ENCODE results near the gene DUSP9. TPM values are rescaled to one million over a fixed set of nuclear protein-coding genes. Genes with fewer than 3 reads are reported as not detected.

Gene DUSP9
- total RNA-seq, 1 experiment from 2014 or later = not detected

DNA sequence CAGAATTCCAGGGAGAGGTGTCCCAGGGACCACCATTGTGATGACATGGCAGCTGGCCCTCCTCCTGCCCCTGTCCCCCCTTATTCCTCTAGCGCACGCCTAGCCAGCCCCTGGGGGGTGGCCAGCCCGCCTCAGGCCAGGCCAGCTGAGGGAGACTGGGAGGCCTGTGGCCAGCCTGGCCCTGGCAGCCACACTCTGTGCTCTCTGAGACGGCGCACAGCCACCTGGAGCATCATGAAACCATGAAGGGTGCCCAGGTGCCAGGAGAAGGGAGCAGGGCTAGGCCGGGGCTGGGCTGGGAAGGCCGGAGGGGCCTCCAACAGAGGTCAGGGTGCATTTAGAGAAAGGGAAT lies 14.4 kb upstream of the DUSP9 start:
- no peak overlapping the region for H3K4me3 ChIP-seq (ENCODE audit: low read length)
- H3K9me2 ChIP-seq (replicated peaks; ENCODE audit: insufficient read depth, low read length) = no peaks in the 10 kb centered on the region
- H3K4me1 ChIP-seq (ENCODE audit: low read length) = no peaks in the 10 kb centered on the region
- no peaks in the 10 kb centered on the region for H3K9me3 ChIP-seq (ENCODE audit: low read length)
- no peak overlapping the region for H3K9ac ChIP-seq (ENCODE audit: low read length)
- H3K27ac ChIP-seq (ENCODE audit: low read length) = no peak overlapping the region
- DNase-seq = no peak
- no peaks in the 10 kb centered on the region for H3K27me3 ChIP-seq (ENCODE audit: low read length)
- no peak overlapping the region for H2AFZ ChIP-seq (ENCODE audit: low read length)
- H3K4me2 ChIP-seq (ENCODE audit: low read depth, low read length, poor library complexity, severe bottlenecking) = no peak overlapping the region
- H3K36me3 ChIP-seq (ENCODE audit: insufficient read depth, low read length) = no peaks in the 10 kb centered on the region
- no peaks in the 10 kb centered on the region for H4K20me1 ChIP-seq (ENCODE audit: insufficient read depth, low read depth, low read length)
- no peaks in the 10 kb centered on the region for H3K79me2 ChIP-seq (ENCODE audit: low read length)

DNA sequence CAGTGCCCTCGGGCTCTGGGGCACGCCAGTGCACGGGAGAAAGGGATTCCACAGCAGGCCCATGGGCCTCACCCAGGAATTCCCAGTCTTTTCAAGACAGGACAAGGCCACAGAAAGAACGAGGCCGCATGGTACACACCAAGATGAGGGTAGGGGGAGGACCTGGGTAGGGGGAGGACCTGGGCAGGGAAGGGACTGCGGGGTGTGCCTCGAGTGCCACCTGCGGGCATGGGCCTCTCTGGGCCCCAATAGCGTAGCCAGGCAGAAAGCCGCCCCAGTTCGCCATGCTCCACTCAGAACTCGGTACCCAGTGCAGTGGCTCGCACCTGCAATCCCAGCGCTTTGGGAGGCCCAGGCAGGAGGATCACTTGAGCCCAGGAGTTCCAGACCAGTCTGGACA lies 14.0 kb upstream of the DUSP9 start:
- H3K79me2 ChIP-seq (ENCODE audit: low read length) = no peaks in the 10 kb centered on the region
- no peak overlapping the region for H3K4me3 ChIP-seq (ENCODE audit: low read length)
- H3K4me1 ChIP-seq (ENCODE audit: low read length) = no peaks in the 10 kb centered on the region
- H3K9me2 ChIP-seq (replicated peaks; ENCODE audit: insufficient read depth, low read length) = no peaks in the 10 kb centered on the region
- no peak overlapping the region for H3K9ac ChIP-seq (ENCODE audit: low read length)
- no peak overlapping the region for H2AFZ ChIP-seq (ENCODE audit: low read length)
- no peaks in the 10 kb centered on the region for H3K9me3 ChIP-seq (ENCODE audit: low read length)
- no peaks in the 10 kb centered on the region for H4K20me1 ChIP-seq (ENCODE audit: insufficient read depth, low read depth, low read length)
- no peak overlapping the region for H3K27ac ChIP-seq (ENCODE audit: low read length)
- no peaks in the 10 kb centered on the region for H3K36me3 ChIP-seq (ENCODE audit: insufficient read depth, low read length)
- no peak overlapping the region for H3K4me2 ChIP-seq (ENCODE audit: low read depth, low read length, poor library complexity, severe bottlenecking)
- no peaks in the 10 kb centered on the region for H3K27me3 ChIP-seq (ENCODE audit: low read length)
- DNase-seq = no peak

DNA sequence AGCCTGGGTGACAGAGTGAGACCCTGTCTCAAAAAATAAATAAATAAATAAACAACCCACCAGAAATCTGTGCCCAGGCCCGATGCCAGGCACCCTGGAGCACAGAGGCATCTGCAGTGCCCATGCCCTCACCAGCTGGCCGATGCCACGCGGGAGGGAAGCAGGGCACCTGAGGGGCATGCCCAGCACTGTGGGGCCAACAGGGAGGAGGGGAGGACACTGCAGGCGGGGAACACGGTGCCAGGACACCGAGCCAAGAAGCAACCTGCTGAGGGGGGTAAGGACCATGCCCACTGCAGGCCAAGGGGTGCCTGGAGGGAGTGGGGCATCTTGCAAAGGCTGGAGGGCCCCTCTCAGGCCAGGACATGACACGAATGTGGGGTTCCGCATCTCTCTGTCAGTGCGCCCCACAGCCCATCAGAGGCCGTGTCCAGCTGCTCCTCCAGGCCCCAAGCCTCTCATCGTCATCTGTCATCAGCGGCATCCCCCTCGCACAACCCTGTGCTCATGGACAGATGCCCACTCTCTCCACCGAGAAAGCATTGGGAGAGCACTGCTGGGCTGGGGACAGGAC lies 13.3 kb upstream of the DUSP9 start:
- Histone ChIP-seq H3K9me2 (replicated peaks; ENCODE audit: insufficient read depth, low read length) (no peaks in the 10 kb centered on the region), H3K4me1 (ENCODE audit: low read length) (no peaks in the 10 kb centered on the region), H3K36me3 (ENCODE audit: insufficient read depth, low read length) (no peaks in the 10 kb centered on the region), H3K4me3 (ENCODE audit: low read length) (no peak overlapping the region), H3K79me2 (ENCODE audit: low read length) (no peaks in the 10 kb centered on the region), H3K27me3 (ENCODE audit: low read length) (no peaks in the 10 kb centered on the region), H3K27ac (ENCODE audit: low read length) (no peak overlapping the region), H3K9ac (ENCODE audit: low read length) (no peak overlapping the region), H2AFZ (ENCODE audit: low read length) (no peak overlapping the region), H3K9me3 (ENCODE audit: low read length) (no peaks in the 10 kb centered on the region), H4K20me1 (ENCODE audit: insufficient read depth, low read depth, low read length) (no peaks in the 10 kb centered on the region), H3K4me2 (ENCODE audit: low read depth, low read length, poor library complexity, severe bottlenecking) (no peak overlapping the region)
- DNase-seq = no peak

DNA sequence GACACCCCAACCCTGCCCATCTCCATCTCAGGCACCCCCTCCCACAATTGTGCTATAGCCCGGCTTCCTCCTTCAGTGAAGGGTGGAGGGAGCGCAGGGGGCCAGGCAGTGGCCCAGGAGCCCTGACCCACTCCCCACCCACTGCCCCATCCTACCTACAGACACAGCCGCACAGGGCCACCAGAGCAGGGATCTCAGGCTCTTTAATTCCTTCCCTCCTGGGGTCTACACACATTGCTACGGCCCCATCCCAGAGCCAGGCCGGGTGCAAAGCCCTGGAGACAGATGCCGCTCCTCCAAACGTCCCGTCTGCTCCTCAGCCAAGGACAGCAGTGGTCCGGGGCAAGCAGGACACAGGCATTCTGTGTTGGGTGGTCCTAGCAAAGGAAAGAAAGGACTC lies 12.8 kb upstream of the DUSP9 start:
- no peak overlapping the region for H3K4me2 ChIP-seq (ENCODE audit: low read depth, low read length, poor library complexity, severe bottlenecking)
- H3K79me2 ChIP-seq (ENCODE audit: low read length) = no peaks in the 10 kb centered on the region
- no peaks in the 10 kb centered on the region for H3K4me1 ChIP-seq (ENCODE audit: low read length)
- no peaks in the 10 kb centered on the region for H3K36me3 ChIP-seq (ENCODE audit: insufficient read depth, low read length)
- no peaks in the 10 kb centered on the region for H4K20me1 ChIP-seq (ENCODE audit: insufficient read depth, low read depth, low read length)
- H3K9me3 ChIP-seq (ENCODE audit: low read length) = no peaks in the 10 kb centered on the region
- H3K9ac ChIP-seq (ENCODE audit: low read length) = no peak overlapping the region
- H3K4me3 ChIP-seq (ENCODE audit: low read length) = no peak overlapping the region
- no peak overlapping the region for H2AFZ ChIP-seq (ENCODE audit: low read length)
- no peaks in the 10 kb centered on the region for H3K27me3 ChIP-seq (ENCODE audit: low read length)
- H3K27ac ChIP-seq (ENCODE audit: low read length) = no peak overlapping the region
- no peaks in the 10 kb centered on the region for H3K9me2 ChIP-seq (replicated peaks; ENCODE audit: insufficient read depth, low read length)
- DNase-seq = no peak

DNA sequence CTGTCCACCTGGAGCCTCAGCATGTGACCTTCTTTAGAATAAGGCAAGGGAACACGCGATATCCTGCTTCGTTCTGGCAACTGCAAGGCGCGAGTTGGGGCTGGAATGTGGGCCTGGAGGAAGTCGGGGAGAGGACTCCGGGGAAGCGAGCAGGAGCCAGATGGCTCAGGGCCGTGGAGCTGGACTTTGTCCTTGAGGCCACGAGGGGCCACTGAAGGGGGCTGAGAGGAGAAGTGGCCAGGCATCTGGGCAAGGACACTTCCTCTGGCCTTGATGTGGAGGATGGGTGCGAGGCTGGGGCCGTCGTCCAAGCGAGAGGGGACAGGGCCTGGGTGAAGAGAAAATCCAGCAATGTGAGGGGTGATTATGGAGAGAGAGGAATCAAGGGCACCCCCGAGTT lies 12.2 kb upstream of the DUSP9 start:
- Histone ChIP-seq H3K9me3 (ENCODE audit: low read length) (no peaks in the 10 kb centered on the region), H3K9ac (ENCODE audit: low read length) (no peak overlapping the region), H3K36me3 (ENCODE audit: insufficient read depth, low read length) (no peaks in the 10 kb centered on the region), H3K79me2 (ENCODE audit: low read length) (no peaks in the 10 kb centered on the region), H3K4me2 (ENCODE audit: low read depth, low read length, poor library complexity, severe bottlenecking) (no peak overlapping the region), H3K4me3 (ENCODE audit: low read length) (no peak overlapping the region), H4K20me1 (ENCODE audit: insufficient read depth, low read depth, low read length) (no peaks in the 10 kb centered on the region), H3K27me3 (ENCODE audit: low read length) (no peaks in the 10 kb centered on the region), H3K27ac (ENCODE audit: low read length) (no peak overlapping the region), H2AFZ (ENCODE audit: low read length) (no peak overlapping the region), H3K9me2 (replicated peaks; ENCODE audit: insufficient read depth, low read length) (no peaks in the 10 kb centered on the region), H3K4me1 (ENCODE audit: low read length) (no peaks in the 10 kb centered on the region)
- no peak for DNase-seq

DNA sequence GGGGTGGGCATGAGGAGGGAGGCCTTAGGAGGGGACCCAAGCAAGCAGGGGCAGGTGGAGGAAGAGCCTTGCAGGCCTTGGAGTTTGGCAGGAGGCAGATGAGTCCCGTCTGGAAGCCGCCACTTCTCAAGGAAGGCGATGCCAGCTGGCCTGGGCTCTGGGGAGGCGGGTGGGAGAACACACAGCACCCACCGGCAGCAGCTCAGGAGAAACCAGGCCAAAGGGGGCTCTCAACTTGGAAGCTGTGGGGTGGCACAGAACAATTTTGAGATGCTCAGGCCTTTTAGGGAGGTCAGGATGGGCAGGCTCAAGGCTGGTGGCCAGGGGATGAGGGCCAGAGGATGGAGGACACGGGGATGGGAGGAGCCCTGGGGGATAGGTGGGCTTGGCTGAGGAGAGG lies 11.6 kb upstream of the DUSP9 start:
- H3K4me1 ChIP-seq (ENCODE audit: low read length) = no peaks in the 10 kb centered on the region
- no peaks in the 10 kb centered on the region for H3K9me2 ChIP-seq (replicated peaks; ENCODE audit: insufficient read depth, low read length)
- DNase-seq = no peak
- H3K79me2 ChIP-seq (ENCODE audit: low read length) = no peaks in the 10 kb centered on the region
- no peak overlapping the region for H2AFZ ChIP-seq (ENCODE audit: low read length)
- no peaks in the 10 kb centered on the region for H3K36me3 ChIP-seq (ENCODE audit: insufficient read depth, low read length)
- no peak overlapping the region for H3K27ac ChIP-seq (ENCODE audit: low read length)
- no peaks in the 10 kb centered on the region for H3K27me3 ChIP-seq (ENCODE audit: low read length)
- no peak overlapping the region for H3K4me2 ChIP-seq (ENCODE audit: low read depth, low read length, poor library complexity, severe bottlenecking)
- H3K4me3 ChIP-seq (ENCODE audit: low read length) = no peak overlapping the region
- H4K20me1 ChIP-seq (ENCODE audit: insufficient read depth, low read depth, low read length) = no peaks in the 10 kb centered on the region
- no peaks in the 10 kb centered on the region for H3K9me3 ChIP-seq (ENCODE audit: low read length)
- H3K9ac ChIP-seq (ENCODE audit: low read length) = no peak overlapping the region

DNA sequence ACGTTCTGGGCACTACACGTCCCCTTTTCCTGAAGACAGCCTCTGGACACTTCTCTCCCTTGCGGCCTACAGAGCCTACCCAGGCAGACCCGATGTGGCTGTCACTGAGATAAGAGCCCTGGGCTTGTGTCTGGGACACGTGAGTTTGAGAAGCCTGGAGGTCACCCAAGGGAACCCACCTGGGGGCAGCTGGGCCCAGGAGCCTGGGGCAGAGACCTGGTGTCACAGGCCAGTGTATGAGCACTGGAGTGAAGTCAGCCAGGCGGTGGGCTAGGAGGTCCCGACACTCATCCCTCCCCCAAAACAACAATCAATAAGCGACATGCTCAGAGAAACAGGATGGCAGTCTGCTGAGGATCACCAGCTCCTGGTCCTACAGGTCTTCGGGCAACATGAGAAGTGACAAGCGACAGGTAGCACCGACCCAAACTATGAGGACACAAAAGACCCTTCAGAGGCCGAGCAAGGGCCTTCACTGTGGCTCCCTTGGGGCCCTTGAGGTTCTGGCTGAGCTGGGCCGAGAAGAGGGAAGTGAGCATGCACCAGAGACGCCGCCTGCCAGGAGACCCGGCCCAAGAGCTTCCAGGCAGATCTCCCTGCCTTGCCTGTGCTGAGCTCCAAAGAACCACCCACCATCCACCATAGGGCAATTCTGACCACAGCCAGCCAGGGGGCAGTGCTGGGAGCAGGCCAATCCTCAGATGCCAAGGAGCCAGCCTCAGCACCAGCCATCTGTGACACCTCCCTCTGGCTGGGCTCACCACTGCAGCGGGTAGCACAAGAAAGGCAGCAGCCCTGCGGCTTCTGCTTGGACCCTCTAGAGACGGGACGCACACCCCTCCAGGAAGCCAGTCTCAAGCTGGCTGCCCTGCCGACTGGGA lies 11.0 kb upstream of the DUSP9 start:
- Histone ChIP-seq H3K27ac (ENCODE audit: low read length) (no peak overlapping the region), H3K9me3 (ENCODE audit: low read length) (no peaks in the 10 kb centered on the region), H3K36me3 (ENCODE audit: insufficient read depth, low read length) (no peaks in the 10 kb centered on the region), H3K79me2 (ENCODE audit: low read length) (no peaks in the 10 kb centered on the region), H3K4me1 (ENCODE audit: low read length) (no peaks in the 10 kb centered on the region), H2AFZ (ENCODE audit: low read length) (no peak overlapping the region), H3K4me3 (ENCODE audit: low read length) (no peak overlapping the region), H3K9me2 (replicated peaks; ENCODE audit: insufficient read depth, low read length) (no peaks in the 10 kb centered on the region), H4K20me1 (ENCODE audit: insufficient read depth, low read depth, low read length) (no peaks in the 10 kb centered on the region), H3K27me3 (ENCODE audit: low read length) (no peaks in the 10 kb centered on the region), H3K4me2 (ENCODE audit: low read depth, low read length, poor library complexity, severe bottlenecking) (no peak overlapping the region), H3K9ac (ENCODE audit: low read length) (no peak overlapping the region)
- peak; percentile 86 for DNase-seq

DNA sequence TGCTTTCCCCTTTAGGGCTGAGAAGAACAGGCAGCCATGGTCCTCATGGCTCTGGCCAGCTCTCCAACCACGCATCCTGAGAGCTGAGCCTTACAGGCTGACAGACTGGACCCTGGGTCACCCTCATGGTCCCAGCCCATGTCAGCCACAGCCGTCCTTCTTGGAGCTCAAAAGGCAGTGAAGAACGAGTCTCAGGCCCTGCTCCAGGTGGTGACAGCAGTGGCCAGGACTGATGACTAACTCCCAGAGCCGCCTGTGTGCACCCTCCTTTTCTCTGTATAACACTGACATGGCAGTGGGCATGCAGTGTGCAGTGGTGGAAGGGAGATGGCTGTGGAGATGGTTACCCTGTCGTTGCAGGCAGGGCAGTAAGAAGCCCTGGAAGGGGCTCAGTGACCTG lies 10.3 kb upstream of the DUSP9 start:
- no peak for DNase-seq

More for the DNA sequence above, 10.3 kb upstream of the DUSP9 start:
- H3K9me2 ChIP-seq (replicated peaks; ENCODE audit: insufficient read depth, low read length) = no peaks in the 10 kb centered on the region
- no peaks in the 10 kb centered on the region for H4K20me1 ChIP-seq (ENCODE audit: insufficient read depth, low read depth, low read length)
- no peaks in the 10 kb centered on the region for H3K9me3 ChIP-seq (ENCODE audit: low read length)
- no peaks in the 10 kb centered on the region for H3K79me2 ChIP-seq (ENCODE audit: low read length)
- H3K4me3 ChIP-seq (ENCODE audit: low read length) = no peak overlapping the region
- H3K36me3 ChIP-seq (ENCODE audit: insufficient read depth, low read length) = no peaks in the 10 kb centered on the region
- H3K9ac ChIP-seq (ENCODE audit: low read length) = no peak overlapping the region
- H3K27ac ChIP-seq (ENCODE audit: low read length) = no peak overlapping the region
- no peaks in the 10 kb centered on the region for H3K4me1 ChIP-seq (ENCODE audit: low read length)
- no peak overlapping the region for H3K4me2 ChIP-seq (ENCODE audit: low read depth, low read length, poor library complexity, severe bottlenecking)
- H2AFZ ChIP-seq (ENCODE audit: low read length) = no peak overlapping the region
- no peaks in the 10 kb centered on the region for H3K27me3 ChIP-seq (ENCODE audit: low read length)

Data from Karpas-422 (cell line).